ENCODE data around the gene EOMES. TPM values are rescaled to one million over a fixed set of nuclear protein-coding genes. Genes with fewer than 3 reads are reported as not detected.

EOMES gene
- total RNA-seq, result under 0.01 TPM in 1 of 2 replicates, not detected in the other

DNA sequence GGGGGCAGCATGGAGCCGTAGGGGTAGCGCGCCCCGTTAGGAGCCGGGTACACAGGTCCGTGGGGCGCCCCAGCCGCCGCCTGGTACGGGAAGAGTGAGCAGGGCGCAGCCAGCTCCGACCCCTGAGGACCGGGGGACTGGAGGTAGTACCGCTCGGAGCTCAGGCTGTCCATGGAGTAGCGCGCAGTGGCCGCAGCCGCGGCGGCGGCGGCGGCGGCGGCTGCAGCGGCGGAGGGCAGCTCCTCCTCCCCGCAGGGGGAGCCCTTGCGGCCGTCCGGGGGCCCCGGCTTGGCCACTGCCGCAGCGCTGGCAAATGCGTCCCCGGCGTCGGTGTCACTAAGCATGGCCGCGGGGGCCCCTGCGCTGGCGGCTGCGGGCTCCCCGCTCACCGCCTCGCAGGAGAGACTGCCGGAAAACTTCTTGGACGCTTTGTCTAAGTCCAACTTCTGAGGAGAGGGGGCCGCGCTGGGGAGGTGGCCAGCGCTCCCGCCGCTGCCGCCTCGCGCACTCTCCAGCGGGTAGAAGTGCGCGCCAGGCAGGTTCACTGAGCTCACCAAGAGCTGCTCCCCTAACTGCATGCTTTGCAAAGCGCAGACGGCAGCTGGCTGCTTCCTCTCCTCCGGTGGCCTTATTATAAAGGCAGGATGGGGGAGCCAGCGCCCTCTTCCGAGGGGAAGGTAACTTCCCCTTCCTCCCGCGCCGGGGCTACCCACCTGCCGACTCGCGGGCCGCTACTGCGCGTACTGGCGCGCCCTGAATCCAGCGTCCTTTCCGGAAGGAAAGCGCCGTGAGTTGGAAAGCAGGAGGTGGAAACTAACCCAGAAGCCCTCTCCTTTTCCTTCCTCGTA is at the start of gene EOMES:
EOMES (minus strand) TSS at position 607 of the 848 bp plus-strand sequence; CDS start at position 578, 29 bp downstream.

Other genes starting within 250 kb of the EOMES start
- gene SLC4A7, start 237.9 kb downstream of the EOMES start, total RNA-seq, result 269 and 368 TPM in 2 replicates